Effector CD8-positive, alpha-beta T cell (primary cell): ENCODE measurements around the gene SNRPB.
A peak's percentile ranks its signal among the peaks of the same experiment; 100 is the strongest.

Experiments
- DNase-seq: peaks from one replicate; lab custom pipeline; 2025; lab: John Stamatoyannopoulos, UW

SNRPB gene

DNA sequence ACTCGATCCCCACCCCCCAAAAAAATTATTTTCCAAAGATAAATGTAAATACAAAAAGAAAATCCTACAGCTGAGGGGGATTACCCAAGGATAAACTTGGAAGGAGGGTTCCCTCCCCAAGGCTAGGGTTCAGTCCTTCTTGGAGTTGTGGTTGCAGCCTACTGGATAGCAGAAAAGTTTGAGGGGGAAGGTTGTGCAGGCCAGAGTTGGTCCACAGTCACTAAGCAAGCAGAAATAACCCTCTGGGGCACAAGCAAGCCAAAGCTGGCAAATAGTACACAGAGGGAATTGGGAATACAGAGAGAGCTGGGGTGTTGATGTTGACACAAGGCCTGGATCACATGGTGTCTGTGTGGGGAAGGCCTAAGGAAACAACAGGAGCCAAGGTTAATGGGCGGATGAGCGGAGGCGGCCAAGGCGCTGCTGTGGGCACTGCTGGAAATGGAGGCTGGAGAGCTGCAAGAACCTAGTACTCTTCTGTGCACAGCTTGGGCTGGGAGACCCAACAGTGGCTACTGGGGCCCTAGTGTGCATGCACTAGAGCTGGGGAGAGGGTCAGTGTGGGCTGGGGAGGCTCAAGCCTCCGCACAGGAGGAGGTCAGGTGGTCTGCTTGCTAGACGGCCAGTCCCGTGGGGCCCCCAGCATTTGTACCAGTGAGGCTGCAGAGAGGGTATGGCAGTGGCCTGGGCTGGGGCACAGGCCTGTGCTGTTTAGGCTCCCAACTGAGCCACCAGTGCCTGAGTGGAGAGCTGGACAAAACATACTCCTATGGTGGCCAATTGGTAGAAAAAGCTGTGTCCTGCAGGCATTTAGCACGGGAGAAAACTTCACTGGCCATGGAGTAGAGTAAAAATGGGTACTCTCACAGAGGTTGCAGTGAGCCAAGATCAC, 5.5 kb upstream of the SNRPB start:
- DNase-seq, result no peak

GRCh38 chr20:2473516-2473915, 2.9 kb upstream of the SNRPB start:
- DNase-seq, result no peak

GRCh38 chr20:2469991-2470422, 582 bp downstream of the SNRPB start:
- peak; percentile 38 for DNase-seq

DNA sequence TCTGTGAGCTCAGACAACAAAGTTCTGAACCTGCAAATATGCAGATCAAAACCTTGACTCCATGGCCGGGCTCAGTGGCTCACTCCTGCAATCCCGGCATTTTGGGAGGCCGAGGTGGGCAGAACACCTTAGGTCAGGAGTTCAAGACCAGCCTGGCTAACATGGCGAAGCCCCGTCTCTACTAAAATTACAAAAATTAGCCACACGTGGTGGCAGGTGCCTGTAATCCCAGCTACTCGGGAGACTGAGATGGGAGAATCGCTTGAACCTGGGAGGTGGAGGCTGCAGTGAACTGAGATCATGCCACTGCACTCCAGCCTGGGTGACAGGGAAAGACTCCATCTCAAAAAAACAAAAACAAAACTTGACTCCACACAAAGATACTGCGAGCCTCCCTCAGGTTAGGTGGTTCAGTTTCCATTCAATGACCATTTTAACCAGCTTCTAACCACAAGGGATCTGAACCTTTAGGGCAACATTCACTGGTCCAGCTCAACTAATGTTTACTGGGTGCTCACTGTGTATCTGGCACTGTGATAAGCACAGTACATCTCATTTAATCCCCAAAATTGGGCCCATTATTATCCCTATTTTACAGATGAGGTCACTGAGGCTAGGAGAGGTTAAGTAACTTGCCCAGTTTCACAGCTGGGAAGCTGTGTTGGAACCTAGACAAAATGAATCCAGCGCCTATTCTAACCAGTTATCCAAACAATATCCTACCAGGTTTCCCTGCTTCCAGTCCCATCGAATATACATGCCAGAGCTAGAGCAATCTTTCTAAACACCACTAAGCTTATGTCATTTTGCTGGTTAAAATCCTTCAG, 1.8 kb downstream of the SNRPB start:
- DNase-seq, result no peak

GRCh38 chr20:2467412-2467811, 3.2 kb downstream of the SNRPB start:
- no peak for DNase-seq

DNA sequence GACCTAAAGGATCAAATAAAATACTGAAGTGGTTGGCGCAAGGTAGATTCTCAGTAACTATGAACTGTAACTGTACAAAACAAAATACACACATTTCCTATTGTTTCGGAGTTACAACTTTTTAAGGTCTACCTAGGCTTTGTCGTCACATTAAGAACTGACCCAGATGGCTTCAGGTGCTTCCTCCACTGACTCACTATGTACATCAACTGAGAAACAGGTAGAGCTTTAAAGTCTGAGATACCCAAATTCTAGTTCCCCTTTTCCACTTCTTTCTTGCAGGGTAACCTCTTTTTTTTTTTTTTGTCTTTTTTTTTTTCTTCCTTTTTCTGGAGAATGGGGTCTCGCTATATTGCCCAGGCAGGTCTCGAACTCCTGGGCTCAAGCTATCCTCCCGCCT, 5.5 kb downstream of the SNRPB start:
- no peak for DNase-seq

DNA sequence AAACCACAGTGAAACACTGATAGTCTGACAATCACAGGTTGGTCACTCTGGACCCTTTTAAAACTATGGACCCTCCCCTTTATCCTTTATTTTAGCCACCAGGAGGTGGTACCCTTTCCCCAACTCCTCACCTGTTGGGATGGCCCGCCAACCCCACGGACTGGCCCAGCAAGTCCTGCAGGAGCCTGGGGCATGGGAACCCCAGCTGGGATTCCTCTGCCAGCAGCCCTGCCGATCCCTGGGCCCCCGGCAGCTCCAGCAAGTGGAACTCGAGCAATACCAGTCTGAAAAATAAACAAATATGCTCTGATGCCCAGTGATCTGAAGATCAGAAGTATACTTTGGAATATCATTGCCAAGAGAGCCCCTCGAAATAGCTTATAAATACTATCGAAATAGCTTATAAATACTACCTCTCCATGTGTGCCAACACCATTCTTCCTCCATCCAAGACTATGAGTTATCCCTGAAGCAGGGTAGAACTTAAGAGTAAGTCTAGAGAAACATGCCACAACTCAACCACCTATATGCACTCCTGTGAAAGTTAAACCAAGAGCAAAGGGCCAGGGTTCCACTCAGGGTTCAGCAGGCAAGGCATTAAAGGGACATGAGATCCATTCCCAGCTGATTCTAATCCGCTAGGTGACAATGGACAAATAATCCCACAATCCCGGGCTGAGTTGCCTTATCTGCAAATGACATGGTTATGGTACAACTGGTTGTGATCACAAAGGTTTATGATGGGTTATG, 6.8 kb downstream of the SNRPB start:
- no peak for DNase-seq

GRCh38 chr20:2462484-2462883, 8.1 kb downstream of the SNRPB start:
- no peak for DNase-seq

- no peak for DNase-seq
These were observed 9.7 kb downstream of the SNRPB start for GRCh38 chr20:2460752-2461424.

DNA sequence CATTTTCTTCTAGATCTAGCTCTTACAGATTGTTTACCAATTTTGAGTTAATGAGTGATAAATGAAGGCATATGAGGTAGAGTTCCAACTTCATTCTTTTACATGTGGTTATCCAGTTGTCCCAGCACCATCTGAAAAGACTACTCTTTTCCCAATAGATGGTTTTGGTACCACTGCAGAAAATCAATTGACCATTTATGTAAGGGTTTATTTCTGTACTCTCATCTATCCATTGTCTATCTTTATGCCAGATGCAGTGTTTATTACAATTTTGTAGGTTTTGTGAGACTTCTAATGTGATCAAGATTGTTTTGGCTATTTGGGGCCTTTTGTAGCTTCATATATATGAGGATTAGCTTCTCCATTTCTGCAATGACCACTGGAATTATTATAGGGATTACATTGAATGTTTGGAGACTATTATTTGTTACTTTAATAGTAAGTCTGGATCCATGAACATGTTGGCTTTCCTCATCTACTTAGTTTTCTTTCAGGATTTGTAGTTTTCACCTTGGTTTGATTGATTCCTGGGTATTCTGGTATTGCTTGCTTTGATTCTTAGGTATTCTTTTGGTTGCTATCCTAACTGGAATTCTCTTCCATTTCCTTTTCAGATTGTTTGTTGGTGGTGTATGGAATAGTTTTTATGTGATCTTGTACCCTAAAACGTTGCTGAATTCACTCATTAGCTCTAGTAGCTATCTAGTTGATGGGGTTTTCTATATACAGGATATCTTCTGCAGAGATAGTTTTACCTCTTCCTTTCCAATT, 10.4 kb downstream of the SNRPB start:
- DNase-seq, result no peak

DNA sequence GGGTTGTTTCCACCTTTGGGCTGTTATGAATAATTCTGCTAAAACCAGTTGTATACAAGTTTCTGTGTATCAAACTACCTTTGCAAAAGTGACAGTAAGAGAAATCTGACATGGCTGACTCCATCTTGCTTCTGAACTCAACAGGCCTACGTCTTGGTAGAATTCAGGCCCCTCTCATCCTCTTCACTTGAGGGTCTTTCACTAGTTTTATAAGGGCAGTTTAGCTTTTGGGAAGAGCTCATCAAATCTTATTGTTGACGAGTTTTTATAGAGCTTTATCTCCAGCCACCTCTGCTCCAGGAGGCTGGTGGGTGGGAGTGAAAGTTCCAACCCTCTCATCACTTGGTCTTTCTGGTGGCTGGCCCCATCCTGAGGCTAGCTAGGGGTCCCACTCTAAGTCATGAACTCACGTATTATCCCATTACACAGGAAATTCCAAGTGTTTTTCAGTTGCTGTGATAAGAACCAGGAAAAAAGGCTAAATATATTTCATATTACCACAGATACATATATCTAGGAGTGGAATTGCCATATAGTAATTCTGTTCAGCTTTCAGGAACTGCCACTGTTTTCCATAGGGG, 11.6 kb downstream of the SNRPB start:
- no peak for DNase-seq

- no peak for DNase-seq
These were observed 14.7 kb downstream of the SNRPB start for GRCh38 chr20:2455771-2456497.

DNA sequence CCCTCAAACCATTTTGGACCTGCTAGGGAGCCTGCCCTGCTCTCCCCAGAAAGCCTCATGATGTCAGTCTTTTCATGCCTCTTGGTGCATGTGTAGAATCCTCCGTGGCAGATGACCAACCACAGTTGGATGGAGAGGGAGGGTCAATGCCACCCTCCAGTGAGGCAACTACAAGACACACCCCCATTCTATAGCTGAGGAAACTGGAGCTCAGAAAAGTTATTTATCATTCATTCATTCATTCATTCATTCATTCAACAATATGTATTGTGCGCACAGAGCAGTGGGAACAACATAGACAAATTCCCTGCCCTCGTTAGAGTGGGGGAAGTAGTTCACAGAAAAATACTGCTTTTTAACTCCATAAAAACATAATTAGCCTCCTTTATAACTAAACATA, 16.8 kb downstream of the SNRPB start:
- no peak for DNase-seq

GRCh38 chr20:2451939-2452732, 18.5 kb downstream of the SNRPB start:
- DNase-seq, result peak; percentile 43

DNA sequence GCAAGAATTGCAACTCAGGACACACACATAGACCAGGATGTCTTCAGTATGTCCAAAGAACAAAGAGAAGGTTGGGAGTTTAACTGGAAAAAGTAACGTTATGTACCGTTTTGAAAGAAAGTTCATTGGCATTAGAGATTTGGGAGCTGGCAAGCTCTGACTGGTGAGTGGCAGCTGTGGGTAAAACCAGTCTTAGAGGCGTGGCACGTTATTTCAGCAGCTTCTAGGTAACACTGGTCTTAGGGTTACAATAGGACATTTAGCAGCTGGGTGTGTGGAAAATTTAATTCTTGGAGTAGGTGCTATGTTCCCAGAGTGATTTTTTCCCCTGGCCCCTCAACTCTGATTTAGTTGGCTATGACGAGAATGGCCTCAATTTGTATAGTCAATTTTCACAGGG, 19.2 kb downstream of the SNRPB start:
- no peak for DNase-seq

- DNase-seq, result no peak
These were observed 21.2 kb downstream of the SNRPB start for GRCh38 chr20:2449386-2449785.

- DNase-seq, result no peak
These were observed 23.7 kb downstream of the SNRPB start for GRCh38 chr20:2446845-2447244.

- no peak for DNase-seq
These were observed 39.4 kb downstream of the SNRPB start for GRCh38 chr20:2431185-2431584.

DNA sequence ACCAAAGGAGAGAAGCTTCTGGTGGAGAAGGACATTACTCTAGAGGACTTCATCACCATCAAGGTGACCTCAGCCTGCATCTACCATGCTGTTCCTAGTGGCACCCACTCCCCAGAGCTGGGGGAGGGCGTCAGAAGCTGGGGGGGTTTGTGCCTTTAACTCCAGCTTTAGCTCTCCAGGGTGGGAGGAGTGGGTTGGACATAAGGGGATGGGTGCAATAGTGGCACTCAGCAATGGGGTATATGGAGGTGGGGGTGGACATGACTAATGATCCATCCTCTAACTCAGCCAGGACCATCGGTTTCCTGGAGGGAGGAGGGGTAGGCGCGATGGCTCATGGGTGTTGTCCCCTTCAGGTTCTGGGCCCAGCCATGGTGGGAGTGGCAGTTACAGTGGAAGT, 40.1 kb downstream of the SNRPB start:
- DNase-seq, result no peak
